ENCODE data around the gene MGAT5B.
A peak's percentile ranks its signal among the peaks of the same experiment; 100 is the strongest.

MGAT5B gene

GRCh38 chr17:76929148-76929547 lies 60.9 kb downstream of the MGAT5B start:
- no peak for DNase-seq

GRCh38 chr17:76929601-76930000 lies 61.4 kb downstream of the MGAT5B start:
- no peak for DNase-seq

GRCh38 chr17:76930107-76930506 lies 61.9 kb downstream of the MGAT5B start:
- DNase-seq = no peak

- DNase-seq = no peak
Observed at GRCh38 chr17:76932402-76933333, 64.5 kb downstream of the MGAT5B start.

GRCh38 chr17:76934561-76935320 lies 66.5 kb downstream of the MGAT5B start:
- no peak for DNase-seq

DNA sequence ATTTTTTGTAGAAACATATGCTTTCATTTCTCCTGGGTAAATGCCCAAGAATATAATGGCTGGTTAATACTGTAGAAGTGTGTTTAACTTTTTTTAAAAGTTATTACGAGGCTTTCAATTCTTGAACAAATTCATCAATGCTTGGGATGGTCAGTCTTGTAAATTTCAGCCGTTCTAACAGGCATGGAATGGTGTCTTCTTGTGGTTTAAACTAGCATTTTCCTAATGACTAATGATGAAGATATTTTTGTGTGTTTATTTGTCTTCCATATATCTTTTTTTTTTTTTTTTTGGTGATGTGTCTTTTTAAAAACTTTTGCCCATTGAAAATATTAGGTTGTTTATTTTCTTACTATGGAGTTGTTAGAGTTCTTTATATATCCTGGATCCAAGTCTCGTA lies 67.1 kb downstream of the MGAT5B start:
- DNase-seq = no peak

DNA sequence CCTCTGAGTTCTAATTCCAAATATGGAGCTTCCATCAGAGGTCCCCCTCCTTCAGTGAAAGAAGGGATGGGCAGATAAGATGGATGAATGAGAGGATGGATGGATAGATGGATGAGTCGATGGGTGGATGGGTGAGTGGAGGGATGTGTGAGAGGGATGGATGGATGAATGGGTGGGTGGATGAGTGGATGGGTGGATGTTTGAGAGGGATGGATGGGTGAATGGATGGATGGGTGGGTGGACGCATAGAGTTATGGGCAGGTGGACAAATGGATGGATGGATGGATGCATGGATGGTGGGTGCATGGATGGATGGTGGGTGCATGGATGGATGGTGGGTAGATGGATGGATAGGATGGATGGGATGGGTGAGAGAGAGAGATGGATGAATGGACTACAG lies 69.0 kb downstream of the MGAT5B start:
- DNase-seq = no peak

- DNase-seq = no peak
Observed at GRCh38 chr17:76938009-76938408, 69.8 kb downstream of the MGAT5B start.

GRCh38 chr17:76940295-76940694 lies 72.1 kb downstream of the MGAT5B start:
- no peak for DNase-seq

GRCh38 chr17:76940738-76941350 lies 72.6 kb downstream of the MGAT5B start:
- peak in 1 of 2 donors; percentile 9 for DNase-seq

DNA sequence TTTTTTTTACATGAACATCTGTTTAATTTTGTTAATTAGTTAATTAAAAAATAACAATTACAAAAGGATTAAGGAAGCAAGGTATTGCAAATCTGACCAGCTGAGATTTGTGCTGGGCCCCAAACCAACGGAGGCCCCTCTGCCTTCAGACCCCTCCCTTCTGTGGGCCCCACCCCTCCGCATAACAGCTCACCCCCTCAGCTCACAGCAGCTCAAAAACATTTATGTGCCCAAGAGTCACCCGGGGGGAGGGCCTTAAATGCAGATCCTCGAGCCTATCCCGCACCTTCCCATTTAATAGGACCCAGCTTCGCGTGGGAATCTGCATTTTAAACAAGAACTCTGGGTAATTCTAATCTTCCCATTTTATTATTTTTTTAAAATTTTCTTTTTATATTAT lies 75.0 kb downstream of the MGAT5B start:
- DNase-seq = no peak

DNA sequence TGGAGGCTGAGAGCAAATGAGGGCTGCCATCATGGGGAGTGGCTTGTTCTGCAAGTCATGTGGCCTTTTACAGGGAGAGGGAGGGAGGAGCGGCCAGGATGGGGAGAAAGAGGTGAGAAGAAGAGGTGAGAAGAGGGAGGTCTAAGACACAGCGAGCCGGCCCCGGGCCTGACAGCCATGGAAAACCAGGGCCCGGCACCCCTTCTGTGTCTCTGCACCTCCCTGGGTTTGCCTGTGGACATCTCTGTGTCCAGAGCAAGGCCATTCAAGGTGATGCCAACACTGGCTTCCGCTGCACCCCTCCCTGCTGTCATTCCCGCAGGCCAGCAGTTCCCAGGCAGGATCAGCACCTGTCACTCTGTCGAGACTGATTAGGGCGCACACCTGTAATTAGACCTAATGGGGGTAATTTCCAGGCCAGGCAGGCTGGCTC lies 75.6 kb downstream of the MGAT5B start:
- no peak for DNase-seq

DNA sequence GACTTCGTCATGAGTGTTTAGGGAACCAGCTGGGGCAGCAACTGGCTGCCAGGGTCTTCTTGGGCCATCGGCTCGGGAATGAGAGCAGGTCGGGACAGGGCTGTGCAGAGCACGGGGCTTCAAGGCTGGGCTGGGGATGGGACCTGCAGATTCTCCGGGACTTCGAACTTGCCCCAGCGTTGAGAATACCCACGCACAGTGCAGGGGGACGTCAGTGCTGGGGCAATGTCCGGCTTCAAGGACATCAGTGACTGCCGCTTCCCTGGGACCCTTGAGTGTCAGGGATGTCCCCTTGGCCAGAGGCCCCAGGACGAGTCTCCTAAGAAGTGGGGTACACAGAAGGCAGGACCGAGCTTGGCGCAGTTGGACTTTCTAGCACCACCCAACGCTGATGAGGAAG lies 76.3 kb downstream of the MGAT5B start:
- no peak for DNase-seq

DNA sequence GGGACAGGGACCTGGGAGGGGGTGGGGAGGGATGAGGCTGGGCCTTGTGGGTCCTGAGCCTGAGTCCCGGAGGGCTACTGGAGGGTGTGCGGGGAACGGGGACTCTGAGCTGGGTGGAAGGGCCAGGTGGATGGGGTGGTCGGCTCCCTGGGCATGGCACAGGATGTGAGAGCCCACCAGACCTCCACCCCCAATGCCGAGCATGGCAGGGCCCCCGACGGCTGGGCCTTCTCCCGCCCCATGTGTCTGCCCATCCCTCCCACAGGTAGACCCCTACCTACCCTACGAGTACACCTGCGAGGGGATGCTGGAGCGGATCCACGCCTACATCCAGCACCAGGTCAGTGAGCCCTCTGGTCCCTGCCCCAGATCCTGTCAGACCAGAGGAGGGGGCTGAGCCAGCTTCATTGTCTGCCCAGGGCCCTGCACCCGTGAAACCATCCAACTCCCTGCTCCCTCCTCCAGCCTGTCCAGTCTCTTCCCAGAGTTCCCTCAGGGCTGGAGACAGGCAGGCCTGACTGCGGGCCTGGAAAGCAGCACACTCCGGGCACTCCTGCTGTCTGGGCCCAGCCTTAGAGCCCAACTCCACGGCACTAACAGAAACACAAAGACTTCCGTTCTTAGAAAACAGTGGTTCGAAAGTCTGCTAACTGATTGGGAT lies 78.0 kb downstream of the MGAT5B start:
- DNase-seq = no peak

- no peak for DNase-seq
Observed at GRCh38 chr17:76946772-76947135, 78.5 kb downstream of the MGAT5B start.

DNA sequence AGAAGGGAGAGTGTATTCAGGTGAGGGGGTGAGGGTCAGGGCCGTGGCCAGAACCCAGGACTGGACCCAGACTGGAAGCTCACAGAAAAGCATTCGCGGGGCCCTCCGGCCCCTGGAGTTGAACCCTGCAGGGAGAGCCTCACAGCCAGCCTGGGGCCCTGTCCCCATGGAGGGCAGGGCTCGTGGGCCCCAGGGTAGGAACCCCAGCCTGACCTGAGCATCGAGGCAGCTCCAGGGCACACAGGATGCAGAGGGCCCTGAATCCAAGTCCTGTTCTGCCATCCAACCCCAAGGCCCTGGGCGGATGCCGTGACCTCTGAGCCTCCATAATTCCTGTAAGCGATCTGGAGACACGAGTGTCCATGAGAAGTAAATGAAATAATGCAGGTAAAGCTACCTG lies 79.1 kb downstream of the MGAT5B start:
- no peak for DNase-seq

DNA sequence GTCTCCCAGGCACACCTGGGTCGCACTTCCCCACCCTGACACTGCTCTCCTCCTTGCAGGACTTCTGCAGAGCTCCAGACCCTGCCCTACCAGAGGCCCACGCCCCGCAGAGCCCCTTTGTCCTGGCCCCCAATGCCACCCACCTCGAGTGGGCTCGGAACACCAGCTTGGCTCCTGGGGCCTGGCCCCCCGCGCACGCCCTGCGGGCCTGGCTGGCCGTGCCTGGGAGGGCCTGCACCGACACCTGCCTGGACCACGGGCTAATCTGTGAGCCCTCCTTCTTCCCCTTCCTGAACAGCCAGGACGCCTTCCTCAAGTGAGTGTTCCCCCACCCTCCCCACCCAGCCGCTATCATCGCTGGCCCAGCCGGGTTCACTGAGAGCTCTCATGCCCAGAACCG lies 79.6 kb downstream of the MGAT5B start:
- DNase-seq = no peak

- no peak for DNase-seq
Observed at GRCh38 chr17:76948301-76948700, 80.1 kb downstream of the MGAT5B start.

- no peak for DNase-seq
Observed at GRCh38 chr17:76948726-76949342, 80.6 kb downstream of the MGAT5B start.

GRCh38 chr17:76949913-76950695 lies 81.9 kb downstream of the MGAT5B start:
- DNase-seq = no peak

DNA sequence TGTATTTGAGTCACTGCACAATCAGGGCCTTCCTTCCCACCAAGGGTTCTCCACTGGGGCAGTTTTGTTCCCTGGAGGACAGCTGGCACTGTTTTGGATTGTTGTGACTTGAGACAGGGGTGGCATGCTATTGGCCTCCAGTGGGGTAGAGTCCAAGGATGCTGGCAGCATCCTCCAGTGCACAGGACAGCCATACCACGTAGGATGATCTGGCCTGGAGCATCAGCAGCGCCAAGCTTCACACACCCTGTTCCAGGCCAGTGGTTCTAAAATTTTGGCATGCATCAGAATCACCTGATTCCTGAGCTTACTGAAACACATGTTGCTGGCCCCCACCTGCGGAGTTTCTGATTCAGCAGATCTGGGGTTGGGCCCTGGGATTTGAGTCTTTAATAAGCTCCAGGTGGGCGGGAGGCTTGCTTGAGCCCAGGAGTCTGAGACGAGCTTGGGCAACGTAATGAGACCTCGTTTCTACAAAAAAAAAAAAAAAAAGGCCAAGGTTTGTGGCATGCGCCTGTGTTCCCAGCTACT lies 83.2 kb downstream of the MGAT5B start:
- no peak for DNase-seq

DNA sequence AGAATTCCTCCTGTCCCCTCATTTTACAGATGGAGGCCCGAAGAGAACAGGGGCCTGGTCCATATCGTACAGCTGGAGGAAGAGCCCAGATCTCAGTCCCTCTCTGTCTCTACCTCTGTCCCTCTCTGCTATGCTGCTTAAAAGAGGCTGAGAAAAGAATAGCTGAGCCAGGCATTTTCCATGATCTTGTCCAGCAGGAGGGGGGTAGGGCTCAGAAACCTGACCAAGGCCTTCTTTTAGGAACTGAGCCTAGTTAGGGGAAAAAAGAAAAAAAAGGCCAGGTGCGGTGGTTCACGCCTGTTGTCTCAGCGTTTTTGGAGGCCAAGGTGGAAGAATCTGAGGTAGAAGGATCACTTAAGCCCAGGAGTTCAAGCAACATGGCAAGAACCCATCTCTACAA lies 84.2 kb downstream of the MGAT5B start:
- no peak for DNase-seq

Measured in stimulated activated CD4-positive, alpha-beta T cell treated with anti-CD3 and anti-CD28 coated beads, Interleukin-2, amount 100 ng/mL, for 24 hours (primary cell).